ENCODE measurements around the gene MOSPD3. TPM values are rescaled to one million over a fixed set of nuclear protein-coding genes. Genes with fewer than 3 reads are reported as not detected.

MOSPD3 gene
- total and polyA plus RNA-seq, 2 of the 13 experiments (the other 11 are each of a cell fraction or from before 2014, with no cell fraction given), result 7.6 to 8.8 TPM

GRCh38 chr7:100611983-100612729 is at the start of gene MOSPD3 (continued):
- TF ChIP-seq, protein P1, sequence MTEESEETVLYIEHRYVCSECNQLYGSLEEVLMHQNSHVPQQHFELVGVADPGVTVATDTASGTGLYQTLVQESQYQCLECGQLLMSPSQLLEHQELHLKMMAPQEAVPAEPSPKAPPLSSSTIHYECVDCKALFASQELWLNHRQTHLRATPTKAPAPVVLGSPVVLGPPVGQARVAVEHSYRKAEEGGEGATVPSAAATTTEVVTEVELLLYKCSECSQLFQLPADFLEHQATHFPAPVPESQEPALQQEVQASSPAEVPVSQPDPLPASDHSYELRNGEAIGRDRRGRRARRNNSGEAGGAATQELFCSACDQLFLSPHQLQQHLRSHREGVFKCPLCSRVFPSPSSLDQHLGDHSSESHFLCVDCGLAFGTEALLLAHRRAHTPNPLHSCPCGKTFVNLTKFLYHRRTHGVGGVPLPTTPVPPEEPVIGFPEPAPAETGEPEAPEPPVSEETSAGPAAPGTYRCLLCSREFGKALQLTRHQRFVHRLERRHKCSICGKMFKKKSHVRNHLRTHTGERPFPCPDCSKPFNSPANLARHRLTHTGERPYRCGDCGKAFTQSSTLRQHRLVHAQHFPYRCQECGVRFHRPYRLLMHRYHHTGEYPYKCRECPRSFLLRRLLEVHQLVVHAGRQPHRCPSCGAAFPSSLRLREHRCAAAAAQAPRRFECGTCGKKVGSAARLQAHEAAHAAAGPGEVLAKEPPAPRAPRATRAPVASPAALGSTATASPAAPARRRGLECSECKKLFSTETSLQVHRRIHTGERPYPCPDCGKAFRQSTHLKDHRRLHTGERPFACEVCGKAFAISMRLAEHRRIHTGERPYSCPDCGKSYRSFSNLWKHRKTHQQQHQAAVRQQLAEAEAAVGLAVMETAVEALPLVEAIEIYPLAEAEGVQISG (CRISPR knock-in tag; IDR thresholded peaks at IDR 0.05), result peak; percentile 31; the same call in 1 of the 2 replicates
- TF ChIP-seq ZNF547 (CRISPR knock-in tag; IDR thresholded peaks at IDR 0.05), result peak; percentile 23; the same call in 1 of the 2 replicates
- TF ChIP-seq THAP11 (CRISPR knock-in tag; IDR thresholded peaks at IDR 0.05), result peak; percentile 64
- no peak for TF ChIP-seq HDAC2 (CRISPR knock-in tag; IDR thresholded peaks at IDR 0.05)
- no peak for TF ChIP-seq MIER3 (CRISPR knock-in tag; IDR thresholded peaks at IDR 0.05; ENCODE audit: borderline replicate concordance)
- 0 out of 2 replicates have a peak, but pooled peaks have one; percentile 22 for TF ChIP-seq ELF3 (CRISPR knock-in tag; IDR thresholded peaks at IDR 0.05)
- TF ChIP-seq GABPB1 (CRISPR knock-in tag; IDR thresholded peaks at IDR 0.05), result peak; percentile 91
- peak; percentile 86 for TF ChIP-seq ATF1 (CRISPR knock-in tag; IDR thresholded peaks at IDR 0.05)
- TF ChIP-seq, protein P2, sequence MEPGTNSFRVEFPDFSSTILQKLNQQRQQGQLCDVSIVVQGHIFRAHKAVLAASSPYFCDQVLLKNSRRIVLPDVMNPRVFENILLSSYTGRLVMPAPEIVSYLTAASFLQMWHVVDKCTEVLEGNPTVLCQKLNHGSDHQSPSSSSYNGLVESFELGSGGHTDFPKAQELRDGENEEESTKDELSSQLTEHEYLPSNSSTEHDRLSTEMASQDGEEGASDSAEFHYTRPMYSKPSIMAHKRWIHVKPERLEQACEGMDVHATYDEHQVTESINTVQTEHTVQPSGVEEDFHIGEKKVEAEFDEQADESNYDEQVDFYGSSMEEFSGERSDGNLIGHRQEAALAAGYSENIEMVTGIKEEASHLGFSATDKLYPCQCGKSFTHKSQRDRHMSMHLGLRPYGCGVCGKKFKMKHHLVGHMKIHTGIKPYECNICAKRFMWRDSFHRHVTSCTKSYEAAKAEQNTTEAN (CRISPR knock-in tag; conservative IDR thresholded peaks at IDR 0.05), result no peak
- 0 out of 2 replicates have a peak, but pooled peaks have one; percentile 25 for TF ChIP-seq DMAP1 (CRISPR knock-in tag; IDR thresholded peaks at IDR 0.05)
- TF ChIP-seq RFX5 (IDR thresholded peaks at IDR 0.05; ENCODE audit: low read depth, low read length), result peak; percentile 86
- 0 out of 2 replicates have a peak, but pooled peaks have one; percentile 41 for TF ChIP-seq NFATC3 (CRISPR knock-in tag; IDR thresholded peaks at IDR 0.05)
- no peak for TF ChIP-seq TCF7 (IDR thresholded peaks at IDR 0.05; ENCODE audit: low read depth)
- peak; percentile 25; the same call in 1 of the 2 replicates for TF ChIP-seq HBP1 (CRISPR knock-in tag; IDR thresholded peaks at IDR 0.05; ENCODE audit: low read depth)
- TF ChIP-seq FOXC1 (CRISPR knock-in tag; IDR thresholded peaks at IDR 0.05; ENCODE audit: borderline replicate concordance), result peak; percentile 58; the same call in 1 of the 2 replicates
- TF ChIP-seq RBFOX2 (IDR thresholded peaks at IDR 0.05; ENCODE audit: low read depth, low read length), result peak; percentile 95
- no peak for TF ChIP-seq MTERF4 (CRISPR knock-in tag; IDR thresholded peaks at IDR 0.05)
- peak; percentile 17; the same call in 1 of the 2 replicates for TF ChIP-seq KLF11 (CRISPR knock-in tag; IDR thresholded peaks at IDR 0.05)
- TF ChIP-seq, protein P3, sequence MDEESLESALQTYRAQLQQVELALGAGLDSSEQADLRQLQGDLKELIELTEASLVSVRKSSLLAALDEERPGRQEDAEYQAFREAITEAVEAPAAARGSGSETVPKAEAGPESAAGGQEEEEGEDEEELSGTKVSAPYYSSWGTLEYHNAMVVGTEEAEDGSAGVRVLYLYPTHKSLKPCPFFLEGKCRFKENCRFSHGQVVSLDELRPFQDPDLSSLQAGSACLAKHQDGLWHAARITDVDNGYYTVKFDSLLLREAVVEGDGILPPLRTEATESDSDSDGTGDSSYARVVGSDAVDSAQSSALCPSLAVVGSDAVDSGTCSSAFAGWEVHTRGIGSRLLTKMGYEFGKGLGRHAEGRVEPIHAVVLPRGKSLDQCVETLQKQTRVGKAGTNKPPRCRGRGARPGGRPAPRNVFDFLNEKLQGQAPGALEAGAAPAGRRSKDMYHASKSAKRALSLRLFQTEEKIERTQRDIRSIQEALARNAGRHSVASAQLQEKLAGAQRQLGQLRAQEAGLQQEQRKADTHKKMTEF (CRISPR knock-in tag; IDR thresholded peaks at IDR 0.05), result 0 out of 2 replicates have a peak, but pooled peaks have one; percentile 62
- peak; percentile 37 for TF ChIP-seq AGO1 (IDR thresholded peaks at IDR 0.05; ENCODE audit: low read depth, low read length, poor library complexity, severe bottlenecking)
- no peak for TF ChIP-seq THRA (CRISPR knock-in tag; IDR thresholded peaks at IDR 0.05; ENCODE audit: borderline replicate concordance)
